Measurements from ENCODE around the gene HIVEP3. TPM values are rescaled to one million over a fixed set of nuclear protein-coding genes. Genes with fewer than 3 reads are reported as not detected.

HIVEP3 gene
- total RNA-seq, 1 donor from 2014 or later, result 11.6 TPM

DNA sequence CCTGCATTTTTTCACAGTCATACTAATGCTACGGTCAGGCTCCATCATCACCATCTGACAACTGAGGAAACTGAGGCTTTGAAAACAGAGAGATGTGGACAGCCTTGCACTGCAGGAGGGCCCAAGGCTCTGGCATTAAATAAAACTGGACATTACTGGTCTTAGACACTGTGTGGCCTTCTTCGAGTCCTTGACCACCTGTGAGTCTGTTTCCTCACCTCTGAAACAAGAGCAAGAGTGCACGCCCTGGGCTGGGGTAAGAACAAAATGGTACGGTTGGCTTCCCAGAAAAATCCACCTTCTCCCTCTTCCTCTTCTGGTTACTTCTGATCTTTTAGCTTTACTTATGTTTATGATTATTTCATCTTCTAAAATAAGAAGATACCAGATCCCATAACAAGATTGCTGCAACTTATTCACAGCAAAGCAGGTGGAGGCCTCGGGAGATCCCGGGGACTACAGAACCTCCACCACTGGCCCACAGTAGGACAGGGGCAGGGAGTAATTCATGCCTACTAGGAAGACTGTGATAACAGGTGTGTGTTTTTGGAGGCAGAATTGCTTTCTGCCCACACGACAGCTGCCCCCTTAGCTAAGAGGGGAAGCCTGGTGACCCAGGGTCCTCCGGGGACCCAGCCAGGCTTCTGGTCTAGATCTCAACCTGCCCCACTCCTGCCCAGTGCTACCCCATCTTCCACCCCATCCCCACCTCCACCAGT lies 277.8 kb downstream of the HIVEP3 start:
- no peaks in the 10 kb centered on the region for H3K27me3 ChIP-seq (ENCODE audit: low read depth)
- intact Hi-C loops (cut with DNase I), result no loop called here
- no peaks in the 10 kb centered on the region for H3K4me1 ChIP-seq
- H3K27ac ChIP-seq, result no peak overlapping the region
- no peak overlapping the region for H3K4me3 ChIP-seq
- H3K9me3 ChIP-seq, result no peaks in the 10 kb centered on the region
- no peak for ATAC-seq
- no peaks in the 10 kb centered on the region for H3K36me3 ChIP-seq
- no peak for DNase-seq
- TF ChIP-seq, protein P1, sequence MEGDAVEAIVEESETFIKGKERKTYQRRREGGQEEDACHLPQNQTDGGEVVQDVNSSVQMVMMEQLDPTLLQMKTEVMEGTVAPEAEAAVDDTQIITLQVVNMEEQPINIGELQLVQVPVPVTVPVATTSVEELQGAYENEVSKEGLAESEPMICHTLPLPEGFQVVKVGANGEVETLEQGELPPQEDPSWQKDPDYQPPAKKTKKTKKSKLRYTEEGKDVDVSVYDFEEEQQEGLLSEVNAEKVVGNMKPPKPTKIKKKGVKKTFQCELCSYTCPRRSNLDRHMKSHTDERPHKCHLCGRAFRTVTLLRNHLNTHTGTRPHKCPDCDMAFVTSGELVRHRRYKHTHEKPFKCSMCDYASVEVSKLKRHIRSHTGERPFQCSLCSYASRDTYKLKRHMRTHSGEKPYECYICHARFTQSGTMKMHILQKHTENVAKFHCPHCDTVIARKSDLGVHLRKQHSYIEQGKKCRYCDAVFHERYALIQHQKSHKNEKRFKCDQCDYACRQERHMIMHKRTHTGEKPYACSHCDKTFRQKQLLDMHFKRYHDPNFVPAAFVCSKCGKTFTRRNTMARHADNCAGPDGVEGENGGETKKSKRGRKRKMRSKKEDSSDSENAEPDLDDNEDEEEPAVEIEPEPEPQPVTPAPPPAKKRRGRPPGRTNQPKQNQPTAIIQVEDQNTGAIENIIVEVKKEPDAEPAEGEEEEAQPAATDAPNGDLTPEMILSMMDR (IDR thresholded peaks at IDR 0.05), result no peak

DNA sequence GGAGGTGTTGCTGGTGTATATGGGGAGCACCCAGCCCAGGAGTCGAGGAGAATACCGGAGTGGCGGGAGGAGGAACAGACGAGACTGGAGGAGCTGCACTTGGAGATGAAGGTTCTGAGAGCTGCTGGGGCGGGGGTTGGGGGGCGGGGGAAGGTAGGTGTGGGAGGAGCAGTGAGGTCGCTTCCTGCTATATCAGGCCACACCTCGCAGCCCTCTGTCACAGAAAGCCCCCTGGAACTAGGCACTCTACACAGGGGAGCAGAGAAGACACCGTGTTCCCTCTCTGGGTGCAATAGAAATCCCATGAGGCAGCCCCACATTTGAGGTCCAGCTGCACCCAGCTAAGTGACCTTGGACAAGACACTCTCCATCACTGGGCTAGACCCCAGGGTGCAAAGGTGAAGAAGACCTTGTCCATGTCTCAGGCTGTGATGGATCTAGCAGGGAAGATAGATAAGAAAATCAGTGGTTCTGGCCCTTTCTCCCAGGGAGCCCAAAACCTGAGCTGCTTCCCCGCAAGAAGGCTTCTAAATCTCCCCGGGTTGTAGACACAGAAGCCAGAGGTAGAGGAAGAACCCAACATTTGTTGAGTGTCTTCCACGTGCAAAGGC lies 278.5 kb downstream of the HIVEP3 start:
- no peaks in the 10 kb centered on the region for H3K36me3 ChIP-seq
- ATAC-seq (no peak), DNase-seq (no peak)
- no peaks in the 10 kb centered on the region for H3K4me1 ChIP-seq
- no peak overlapping the region for H3K4me3 ChIP-seq
- H3K27ac ChIP-seq, result no peak overlapping the region
- H3K9me3 ChIP-seq, result no peaks in the 10 kb centered on the region
- intact Hi-C loops (cut with DNase I), result no loop called here
- no peaks in the 10 kb centered on the region for H3K27me3 ChIP-seq (ENCODE audit: low read depth)
- TF ChIP-seq, protein P1 (IDR thresholded peaks at IDR 0.05), result no peak

DNA sequence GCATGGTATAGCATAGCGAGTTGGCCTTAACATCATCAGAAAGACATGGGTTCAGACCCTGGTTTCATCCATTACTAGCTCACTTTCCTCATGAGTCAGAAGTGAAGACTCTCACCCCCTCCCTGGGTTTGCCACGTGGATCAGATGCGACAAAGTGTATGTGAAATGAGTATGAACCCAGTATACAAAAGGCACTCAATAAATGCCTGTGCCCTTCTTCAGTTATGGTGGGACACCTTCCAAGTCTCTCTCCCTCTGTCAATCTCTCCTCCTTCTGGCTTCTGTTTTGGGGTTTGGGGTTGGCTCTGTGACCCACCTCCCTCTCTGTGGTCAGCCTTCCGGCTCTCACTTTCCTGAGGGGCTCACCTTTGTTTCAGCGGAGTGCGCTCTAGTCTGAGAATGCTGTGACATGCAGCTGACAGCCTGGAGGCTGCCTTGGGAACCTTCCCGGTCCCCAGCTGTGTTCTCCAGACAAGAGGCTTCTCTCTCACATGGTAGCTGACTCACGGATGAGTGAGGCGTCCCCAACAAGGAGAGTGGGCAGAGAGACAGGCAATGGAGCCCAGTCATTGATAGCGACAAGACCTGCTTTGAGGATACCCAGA lies 279.3 kb downstream of the HIVEP3 start:
- intact Hi-C loops (cut with DNase I), result no loop called here
- Histone ChIP-seq H3K36me3 (no peaks in the 10 kb centered on the region), H3K4me3 (no peak overlapping the region), H3K9me3 (no peaks in the 10 kb centered on the region), H3K4me1 (no peaks in the 10 kb centered on the region), H3K27ac (no peak overlapping the region), H3K27me3 (ENCODE audit: low read depth) (no peaks in the 10 kb centered on the region)
- ATAC-seq (peak; percentile 38 to 41), DNase-seq (no peak)
- TF ChIP-seq, protein P1 (IDR thresholded peaks at IDR 0.05), result no peak

DNA sequence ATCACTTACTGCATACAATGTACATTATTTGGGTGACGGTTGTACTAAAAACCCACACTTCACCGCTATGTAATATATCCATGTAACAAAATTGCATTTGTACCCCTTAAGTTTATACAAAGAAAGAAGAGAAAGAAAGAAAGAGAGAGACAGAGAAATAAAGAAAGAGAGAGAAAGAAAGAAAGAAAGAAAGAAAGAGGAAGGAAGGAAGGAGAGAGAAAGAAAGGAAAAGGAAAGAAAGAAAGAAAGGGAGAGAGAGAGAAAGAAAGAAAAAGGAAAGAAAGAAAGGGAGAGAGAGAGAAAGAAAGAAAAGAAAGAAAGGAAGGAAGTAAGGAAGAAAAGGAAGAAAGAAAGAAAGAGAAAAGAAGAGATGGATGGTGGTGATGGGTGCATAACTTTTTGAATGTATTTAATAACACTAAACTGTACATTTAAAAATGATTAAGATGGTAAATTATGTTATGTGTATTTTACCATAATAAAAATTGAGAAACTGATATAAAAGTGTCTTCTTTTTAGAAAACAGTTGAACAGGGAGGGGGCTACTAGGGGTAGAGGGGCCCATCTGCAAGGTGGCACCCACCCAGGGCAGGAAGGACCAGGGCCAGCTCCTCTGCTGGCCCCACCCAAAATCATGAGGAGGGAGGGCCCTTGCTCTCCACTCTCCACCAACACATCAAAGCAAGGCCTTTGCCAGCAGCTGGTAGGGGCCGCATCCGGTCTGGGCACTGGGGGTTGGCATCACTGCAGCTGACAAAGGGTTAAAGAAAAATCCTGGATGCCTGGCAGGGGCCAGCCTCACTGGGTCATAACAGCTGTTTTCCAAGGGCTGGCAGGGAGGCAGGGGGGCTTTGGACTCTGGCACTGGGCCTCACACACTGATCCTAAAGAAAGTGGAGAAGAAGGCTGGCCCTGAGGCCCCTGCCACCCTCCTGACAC lies 280.4 kb downstream of the HIVEP3 start:
- ATAC-seq, result no peak
- intact Hi-C loops (cut with DNase I), result no loop called here
- TF ChIP-seq, protein P1 (IDR thresholded peaks at IDR 0.05), result no peak
- Histone ChIP-seq H3K27ac (no peak overlapping the region), H3K9me3 (no peaks in the 10 kb centered on the region), H3K4me1 (no peaks in the 10 kb centered on the region), H3K4me3 (no peak overlapping the region), H3K36me3 (no peaks in the 10 kb centered on the region), H3K27me3 (ENCODE audit: low read depth) (no peaks in the 10 kb centered on the region)
- DNase-seq, result no peak

DNA sequence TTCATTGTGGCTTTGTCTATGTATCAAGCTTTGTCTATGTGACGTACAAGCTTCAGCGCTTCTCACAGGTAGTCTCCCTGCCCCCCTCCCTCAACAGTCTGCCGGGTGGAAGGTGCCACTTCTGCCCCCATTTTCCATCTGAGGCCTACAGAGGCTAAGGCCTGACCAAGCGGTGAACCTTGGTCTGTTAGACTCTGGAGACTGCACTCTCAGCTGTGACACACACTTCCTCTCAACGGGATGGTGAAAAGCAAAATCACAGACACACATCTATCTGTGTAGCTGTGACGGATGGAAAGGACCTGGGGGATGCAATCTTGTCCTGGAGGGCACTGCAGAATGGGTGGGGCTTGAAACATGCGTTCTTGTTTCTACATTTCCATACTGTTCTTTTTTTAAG lies 281.4 kb downstream of the HIVEP3 start:
- Histone ChIP-seq H3K27ac (no peak overlapping the region), H3K4me1 (no peaks in the 10 kb centered on the region), H3K4me3 (no peak overlapping the region), H3K36me3 (no peaks in the 10 kb centered on the region), H3K9me3 (no peaks in the 10 kb centered on the region), H3K27me3 (ENCODE audit: low read depth) (no peaks in the 10 kb centered on the region)
- no peak for DNase-seq
- ATAC-seq, result no peak
- TF ChIP-seq, protein P1 (IDR thresholded peaks at IDR 0.05), result no peak
- intact Hi-C loops (cut with DNase I), result no loop called here
